GM18526 (cell line): ENCODE results near the gene AGAP3.

Experiments used
- POLR2A ChIP-seq: IDR thresholded peaks from 3 replicates; pipeline ENCODE4 v1.6.1; 2011; ENCODE audit not compliant: insufficient read length; ENCODE audit errors: extremely low read depth

Gene AGAP3

GRCh38 chr7:151102991-151103390, 16.7 kb downstream of the AGAP3 start:
- TF ChIP-seq POLR2A: no peak

GRCh38 chr7:151103973-151104372, 17.7 kb downstream of the AGAP3 start:
- TF ChIP-seq POLR2A: no peak

GRCh38 chr7:151104411-151105235, 18.3 kb downstream of the AGAP3 start:
- no peak for TF ChIP-seq POLR2A

- TF ChIP-seq POLR2A: no peak
Observed at GRCh38 chr7:151107882-151108281, 21.6 kb downstream of the AGAP3 start.

GRCh38 chr7:151109094-151110048, 23.1 kb downstream of the AGAP3 start:
- TF ChIP-seq POLR2A: no peak

GRCh38 chr7:151110236-151110940, 24.1 kb downstream of the AGAP3 start:
- TF ChIP-seq POLR2A: no peak

GRCh38 chr7:151110941-151111645, 24.8 kb downstream of the AGAP3 start:
- no peak for TF ChIP-seq POLR2A

GRCh38 chr7:151113344-151114150, 27.3 kb downstream of the AGAP3 start:
- TF ChIP-seq POLR2A: no peak

GRCh38 chr7:151114151-151115090, 28.1 kb downstream of the AGAP3 start:
- no peak for TF ChIP-seq POLR2A

- TF ChIP-seq POLR2A: no peak
Observed at GRCh38 chr7:151115121-151115835, 29.0 kb downstream of the AGAP3 start.

GRCh38 chr7:151115836-151116418, 29.7 kb downstream of the AGAP3 start:
- TF ChIP-seq POLR2A: no peak
